PC-3 (cell line): Measurements from ENCODE around the gene TGFBR3. TPM values are rescaled to one million over a fixed set of nuclear protein-coding genes. Genes with fewer than 3 reads are reported as not detected.

Experiments used
- ATAC-seq: fragments of 200-7000 bp; cut with Tn5 transposase; 2 replicates; pipeline ENCODE4 v1.9.1; 2020; ENCODE audit warnings: mild to moderate bottlenecking, moderate library complexity
- BruUV-seq: library from RNA; stranded (reverse); fragments of 400-500 nt; replicated peaks from 2 replicates; lab custom pipeline; 2021; lab: Mats Ljungman, UMichigan
- CTCF ChIA-PET: fragments of 300-600 bp; sonication (Branson Sonifier 250); formaldehyde crosslinking; loops from one replicate; lab custom pipeline; 2022; ENCODE audit warnings: antibody characterized with exemption; lab: Charles Lee
- POLR2A ChIA-PET: fragments of 300-600 bp; sonication (Branson Sonifier 250); formaldehyde crosslinking; loops from one replicate; lab custom pipeline; 2022; ENCODE audit warnings: antibody characterized with exemption; ENCODE audit not compliant: unreplicated experiment; lab: Charles Lee
- DNase-seq: peaks from one replicate; pipeline ENCODE4 v3.0.0-alpha.2; 2015
- H2AFZ ChIP-seq: fragments of 300-600 bp; sonication (generic); 2 replicates; pipeline ENCODE4 v1.6.0; 2016; ENCODE audit warnings: antibody characterized with exemption, low read length
- H3F3A ChIP-seq: fragments of 300-600 bp; sonication (generic); one replicate; pipeline ENCODE4 v1.6.0; 2017; ENCODE audit warnings: antibody characterized with exemption, low read length, control low read depth, mild to moderate bottlenecking; ENCODE audit not compliant: unreplicated experiment
- H3K27ac ChIP-seq: fragments of 300-600 bp; sonication (generic); 2 replicates; pipeline ENCODE4 v1.5.1; 2016; ENCODE audit warnings: mild to moderate bottlenecking, low read length
- H3K27me3 ChIP-seq: fragments of 300-600 bp; sonication (generic); 2 replicates; pipeline ENCODE4 v1.6.1; 2016; ENCODE audit warnings: low read length, mixed read lengths
- H3K36me3 ChIP-seq: fragments of 300-600 bp; sonication (generic); 2 replicates; pipeline ENCODE4 v1.6.1; 2016; ENCODE audit warnings: low read depth, mixed run types, low read length, mixed read lengths
- H3K4me1 ChIP-seq: fragments of 300-600 bp; sonication (generic); 2 replicates; pipeline ENCODE4 v1.5.1; 2016; ENCODE audit warnings: low read length; ENCODE audit not compliant: insufficient read depth
- H3K4me2 ChIP-seq: fragments of 300-600 bp; sonication (generic); 2 replicates; pipeline ENCODE4 v1.6.0; 2016; ENCODE audit warnings: low read length
- H3K4me3 ChIP-seq: fragments of 300-600 bp; sonication (generic); 2 replicates; pipeline ENCODE4 v1.5.1; 2016; ENCODE audit warnings: mild to moderate bottlenecking, low read length, mixed read lengths
- H3K79me2 ChIP-seq: fragments of 300-600 bp; sonication (generic); 2 replicates; pipeline ENCODE4 v1.6.1; 2017; ENCODE audit warnings: low read length, mixed read lengths
- H3K9ac ChIP-seq: fragments of 300-600 bp; sonication (generic); 2 replicates; pipeline ENCODE4 v1.6.0; 2016; ENCODE audit warnings: mild to moderate bottlenecking, low read length
- H3K9me2 ChIP-seq: fragments of 300-600 bp; sonication (generic); replicated peaks from 2 replicates; pipeline ENCODE4 v1.6.1; 2016; ENCODE audit warnings: mixed run types, low read length, mixed read lengths
- H3K9me3 ChIP-seq: fragments of 300-600 bp; sonication (generic); 2 replicates; pipeline ENCODE4 v1.6.1; 2016; ENCODE audit warnings: low read length, mixed read lengths
- H4K20me1 ChIP-seq: fragments of 300-600 bp; sonication (generic); 2 replicates; pipeline ENCODE4 v1.6.1; 2016; ENCODE audit warnings: low read length, mixed read lengths
- CTCF ChIP-seq: fragments of 300-600 bp; sonication (generic); conservative IDR thresholded peaks from 2 replicates; pipeline ENCODE4 v1.5.1; 2017; ENCODE audit warnings: antibody characterized with exemption, low read depth, mild to moderate bottlenecking, low read length
- EZH2 ChIP-seq: fragments of 300-600 bp; sonication (generic); IDR thresholded peaks from one replicate; pipeline ENCODE4 v1.6.1; 2017; ENCODE audit warnings: antibody characterized with exemption, mild to moderate bottlenecking, low read length; ENCODE audit not compliant: unreplicated experiment
- EZH2phosphoT487 ChIP-seq: fragments of 300-600 bp; sonication (generic); IDR thresholded peaks from 2 replicates; pipeline ENCODE4 v1.6.1; 2018; ENCODE audit warnings: mild to moderate bottlenecking, antibody characterized with exemption, low read length, borderline replicate concordance
- intact Hi-C: fragments of 100-400 bp; cut with micrococcal nuclease; formaldehyde crosslinking; loops from 2 replicates; pipeline ENCODE4 v1.9.0; 2023
- total RNA-seq: library from RNA; depleted of rRNA; stranded (reverse); fragments of >200 nt; gene quantifications from 2 replicates; pipeline ENCODE4 v1.2.3, GENCODE V29; 2014

Gene TGFBR3
- total RNA-seq, 1 experiment from 2014 or later, result 2.8 TPM

- H3F3A ChIP-seq, result no peaks in the 10 kb centered on the region
- H3K9me2 ChIP-seq, result no peaks in the 10 kb centered on the region
- BruUV-seq, result TSS peak; percentile 60
- no peaks in the 10 kb centered on the region for H3K79me2 ChIP-seq
- peaks cover 19% of the 10 kb centered on the region for H3K4me1 ChIP-seq
- H3K9me3 ChIP-seq, result no peaks in the 10 kb centered on the region
- ChIA-PET CTCF (interaction anchor here (0.6 kb wide), 2 partner anchors 366 to 372 kb away, joined by 3 read pairs; no protein-coding TSS in a partner anchor), POLR2A (interaction anchor here (0.9 kb wide), 1 partner anchor 148 kb away, joined by 3 read pairs; no protein-coding TSS in a partner anchor)
- TF ChIP-seq CTCF, result no peak
- no peak for TF ChIP-seq EZH2phosphoT487
- no peak for TF ChIP-seq EZH2
- peak overlapping the region; percentile 42; the same call in 1 of the 2 replicates for H3K9ac ChIP-seq
- H3K36me3 ChIP-seq, result no peaks in the 10 kb centered on the region
- H3K27ac ChIP-seq, result no peak overlapping the region
- H2AFZ ChIP-seq, result peak overlapping the region; percentile 94
- no peaks in the 10 kb centered on the region for H4K20me1 ChIP-seq
- DNase-seq (peak; percentile 19), ATAC-seq (peak; percentile 10; the same call in 1 of the 2 replicates)
- intact Hi-C loops, result loop anchor here (1.0 to 5.0 kb wide), 3 partner anchors 87 to 352 kb away; no protein-coding TSS in a partner anchor
- no peaks in the 10 kb centered on the region for H3K27me3 ChIP-seq
- H3K4me2 ChIP-seq, result peak overlapping the region; percentile 98
- peak overlapping the region; percentile 90 for H3K4me3 ChIP-seq
These were observed 1.3 kb downstream of the TGFBR3 start for GRCh38 chr1:91884459-91885212.

GRCh38 chr1:91883470-91883869, 2.5 kb downstream of the TGFBR3 start:
- peak; percentile 68 for DNase-seq
- H3K79me2 ChIP-seq, result no peaks in the 10 kb centered on the region

More at GRCh38 chr1:91883470-91883869, 2.5 kb downstream of the TGFBR3 start:
- intact Hi-C loops, result loop anchor here (2.0 kb wide), 1 partner anchor 197 kb away; no protein-coding TSS in a partner anchor
- no peak overlapping the region for H2AFZ ChIP-seq
- H3K9ac ChIP-seq, result no peak overlapping the region
- no peaks in the 10 kb centered on the region for H3K27me3 ChIP-seq
- H3K9me2 ChIP-seq, result no peaks in the 10 kb centered on the region
- H3K4me2 ChIP-seq, result peak overlapping the region; percentile 57; the same call in 1 of the 2 replicates
- no peaks in the 10 kb centered on the region for H4K20me1 ChIP-seq
- H3K27ac ChIP-seq, result no peak overlapping the region
- ATAC-seq, result no peak
- no peaks in the 10 kb centered on the region for H3F3A ChIP-seq
- TF ChIP-seq CTCF (peak; percentile 76), EZH2phosphoT487 (no peak)
- ChIA-PET CTCF (interaction anchor here (0.6 to 0.7 kb wide), 3 partner anchors 32 to 146 kb away, joined by 3 to 6 read pairs (median 5); no protein-coding TSS in a partner anchor), POLR2A (no interaction called here)
- H3K9me3 ChIP-seq, result no peaks in the 10 kb centered on the region
- BruUV-seq, result no TSS peak
- peak overlapping the region; percentile 28; the same call in 1 of the 2 replicates for H3K4me3 ChIP-seq
- H3K36me3 ChIP-seq, result no peaks in the 10 kb centered on the region
- peaks cover 20% of the 10 kb centered on the region for H3K4me1 ChIP-seq
